Stimulated activated CD8-positive, alpha-beta memory T cell treated with anti-CD3 and anti-CD28 coated beads, Interleukin-7, amount 100 ng/mL, for 4 hours (primary cell): ENCODE results near the gene NADSYN1.

ENCODE experiments used
- DNase-seq, 2 donors: peaks; one replicate each; pipeline ENCODE4 v3.0.0-alpha.2; 2020; ENCODE audit warnings: low read depth in 2 of 2

The NADSYN1 gene

DNA sequence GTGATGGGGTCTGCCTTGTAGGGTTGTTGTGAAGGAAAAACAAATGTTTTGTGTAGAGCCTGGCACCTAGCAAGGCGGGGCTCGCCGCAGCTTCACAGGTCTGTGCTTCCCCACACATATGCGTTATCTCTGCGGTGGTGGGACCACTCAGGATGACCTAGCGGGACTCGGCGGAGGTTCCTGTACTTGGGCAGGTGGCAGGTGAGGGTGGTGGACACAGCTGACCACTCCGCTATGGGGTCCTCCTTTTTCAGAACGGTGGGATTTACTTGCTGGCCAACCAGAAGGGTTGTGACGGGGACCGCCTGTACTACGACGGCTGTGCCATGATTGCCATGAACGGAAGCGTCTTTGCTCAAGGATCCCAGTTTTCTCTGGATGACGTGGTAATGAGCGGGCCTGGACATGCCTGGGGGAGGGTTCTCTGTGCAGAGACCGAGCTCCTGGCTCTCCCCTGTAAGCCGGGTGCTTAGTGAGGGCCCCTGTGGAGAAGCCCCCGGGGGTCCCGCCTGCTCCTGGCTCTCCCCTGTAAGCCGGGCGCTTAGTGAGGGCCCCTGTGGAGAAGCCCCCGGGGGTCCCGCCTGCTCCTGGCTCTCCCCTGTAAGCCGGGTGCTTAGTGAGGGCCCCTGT, 21.3 kb downstream of the NADSYN1 start:
- no peak for DNase-seq

DNA sequence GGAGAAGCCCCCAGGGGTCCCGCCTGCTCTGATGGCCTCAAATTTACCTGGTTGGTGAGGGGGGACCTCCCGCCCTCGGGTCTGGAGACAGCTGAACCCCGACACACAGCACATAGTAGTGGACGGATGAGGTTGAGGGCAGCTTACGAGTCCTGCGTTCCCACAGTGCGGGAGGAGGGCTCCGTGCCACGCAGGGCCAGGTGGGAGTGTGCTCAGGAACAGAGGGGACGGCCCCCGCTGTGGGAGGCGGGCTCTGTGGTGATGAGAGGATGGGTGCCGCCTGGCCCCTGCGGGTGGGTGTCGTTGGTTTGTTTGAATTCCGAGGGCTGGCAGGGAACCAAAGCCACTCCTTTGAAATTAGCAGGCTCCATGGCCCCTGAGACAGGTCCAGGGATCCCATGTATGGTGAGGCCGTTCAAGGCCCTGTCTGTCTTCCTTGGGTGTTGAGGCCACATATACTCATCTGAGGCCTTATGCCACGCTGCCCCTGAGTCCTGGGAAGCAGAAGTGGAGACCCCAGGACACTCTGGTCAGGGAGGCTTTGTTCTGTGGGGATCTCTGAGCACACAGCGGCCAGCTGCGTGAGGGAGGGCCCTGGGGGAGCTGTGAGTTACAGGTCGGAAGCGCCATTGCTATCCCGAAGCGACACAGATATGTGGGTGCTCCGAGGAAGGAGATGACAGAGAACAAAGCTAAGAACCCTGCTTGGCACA, 21.9 kb downstream of the NADSYN1 start:
- DNase-seq = no peak

DNA sequence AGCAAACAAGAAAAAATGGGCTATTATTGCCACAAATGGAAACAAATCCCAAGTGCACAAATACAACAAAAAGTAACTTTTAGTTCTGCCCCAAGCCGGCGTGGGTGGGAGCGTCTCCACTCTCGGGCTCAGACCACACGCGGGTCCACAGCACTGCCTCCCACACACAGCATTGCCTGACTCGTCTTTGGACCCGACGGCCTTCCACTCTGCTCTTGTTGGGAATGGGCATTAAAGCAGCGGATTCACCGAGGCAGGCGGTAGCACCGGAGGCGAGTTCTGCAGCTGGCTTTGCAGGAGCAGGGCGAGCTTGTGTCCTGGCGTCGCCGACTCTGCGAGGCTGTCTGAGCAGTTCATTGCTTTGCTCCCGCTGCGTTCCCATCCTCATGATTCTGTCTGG, 23.0 kb downstream of the NADSYN1 start:
- no peak for DNase-seq

DNA sequence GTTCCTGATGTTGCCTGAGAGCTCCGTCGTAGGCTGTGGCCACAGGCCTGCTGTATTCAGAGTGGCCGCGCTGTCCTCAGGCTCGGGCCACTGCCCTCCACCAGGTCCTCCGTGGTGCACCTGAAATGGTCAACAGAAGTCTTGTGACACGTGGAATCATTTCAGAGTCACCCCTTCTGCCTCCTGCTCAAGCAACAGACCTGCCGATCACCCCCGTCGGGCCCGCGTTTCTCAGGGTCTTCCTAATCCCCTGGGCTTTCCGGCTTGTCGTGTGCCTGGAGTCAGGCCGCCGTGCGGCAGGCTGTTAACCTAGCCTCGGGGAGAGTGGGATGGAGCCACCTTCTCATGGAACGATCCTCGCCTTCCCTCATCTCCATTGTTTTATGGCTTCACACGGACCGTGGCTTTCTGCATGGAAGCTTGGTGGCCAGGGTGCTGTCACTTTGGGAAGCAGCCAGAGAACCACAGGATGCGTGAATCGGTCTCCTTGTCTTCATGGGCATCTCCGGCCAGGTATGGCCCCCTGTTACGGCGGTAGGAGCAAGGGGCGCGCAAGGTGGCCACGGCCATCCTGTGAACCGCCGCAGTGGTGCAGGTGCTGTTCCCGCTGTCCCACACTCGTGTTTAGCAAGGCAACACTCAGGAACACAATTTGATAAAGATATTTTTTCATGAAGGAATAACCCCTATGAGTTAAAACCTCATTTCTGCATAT, 24.1 kb downstream of the NADSYN1 start:
- no peak for DNase-seq

DNA sequence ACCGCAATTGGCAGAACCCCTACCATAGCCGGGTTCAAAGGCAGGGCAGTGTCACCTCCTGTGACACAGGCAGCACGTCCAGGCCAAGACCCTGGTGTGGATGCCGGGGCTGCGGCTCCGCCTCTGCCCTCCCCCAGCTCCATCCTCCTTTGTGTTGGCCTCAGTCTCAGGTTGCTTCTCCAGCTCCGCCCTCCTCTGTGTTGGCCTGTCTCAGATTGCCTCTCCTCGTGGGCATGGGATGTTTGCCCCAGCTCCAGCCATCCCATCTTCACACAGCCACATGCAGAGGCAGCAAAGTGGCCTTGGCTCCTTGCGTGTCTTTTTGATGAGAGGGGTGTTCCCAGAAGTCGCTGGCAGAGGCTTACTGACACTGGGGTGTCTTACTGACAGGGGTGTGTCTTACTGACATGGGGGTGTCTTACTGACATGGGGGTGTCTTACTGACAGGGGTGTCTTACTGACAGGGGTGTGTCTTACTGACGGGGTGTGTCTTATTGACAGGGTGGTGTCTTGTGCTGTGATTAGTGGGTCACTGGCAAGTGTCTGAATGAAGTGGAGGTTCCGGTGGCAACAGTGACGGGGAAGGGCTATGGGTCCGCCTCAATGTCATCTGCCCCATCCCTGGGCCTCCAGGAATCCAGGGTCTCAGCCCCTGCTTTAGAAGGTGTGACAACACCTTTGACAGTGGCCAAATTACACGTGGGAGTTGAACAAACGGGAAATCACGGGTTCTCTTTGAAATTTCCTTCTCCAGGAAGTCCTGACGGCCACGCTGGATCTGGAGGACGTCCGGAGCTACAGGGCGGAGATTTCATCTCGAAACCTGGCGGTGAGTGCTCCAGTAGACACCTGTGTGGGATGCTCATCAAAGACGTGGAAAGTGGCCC, 24.9 kb downstream of the NADSYN1 start:
- DNase-seq = no peak

DNA sequence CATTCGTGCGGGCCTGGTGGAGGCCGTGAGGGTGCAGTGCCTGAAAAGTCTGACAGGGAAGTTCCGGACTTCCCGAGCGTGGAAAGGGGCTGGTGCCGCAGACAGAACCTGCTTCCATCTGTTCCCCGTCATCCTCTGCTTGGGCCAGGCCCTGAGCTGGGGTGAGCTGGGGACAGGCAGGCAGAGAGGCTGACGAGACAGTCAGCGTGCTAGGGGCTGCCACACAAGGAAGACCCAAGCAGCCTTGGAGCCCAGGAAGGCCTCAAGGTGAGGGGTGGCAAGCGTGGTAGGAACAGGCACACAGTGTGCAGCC, 25.5 kb downstream of the NADSYN1 start:
- DNase-seq = no peak

DNA sequence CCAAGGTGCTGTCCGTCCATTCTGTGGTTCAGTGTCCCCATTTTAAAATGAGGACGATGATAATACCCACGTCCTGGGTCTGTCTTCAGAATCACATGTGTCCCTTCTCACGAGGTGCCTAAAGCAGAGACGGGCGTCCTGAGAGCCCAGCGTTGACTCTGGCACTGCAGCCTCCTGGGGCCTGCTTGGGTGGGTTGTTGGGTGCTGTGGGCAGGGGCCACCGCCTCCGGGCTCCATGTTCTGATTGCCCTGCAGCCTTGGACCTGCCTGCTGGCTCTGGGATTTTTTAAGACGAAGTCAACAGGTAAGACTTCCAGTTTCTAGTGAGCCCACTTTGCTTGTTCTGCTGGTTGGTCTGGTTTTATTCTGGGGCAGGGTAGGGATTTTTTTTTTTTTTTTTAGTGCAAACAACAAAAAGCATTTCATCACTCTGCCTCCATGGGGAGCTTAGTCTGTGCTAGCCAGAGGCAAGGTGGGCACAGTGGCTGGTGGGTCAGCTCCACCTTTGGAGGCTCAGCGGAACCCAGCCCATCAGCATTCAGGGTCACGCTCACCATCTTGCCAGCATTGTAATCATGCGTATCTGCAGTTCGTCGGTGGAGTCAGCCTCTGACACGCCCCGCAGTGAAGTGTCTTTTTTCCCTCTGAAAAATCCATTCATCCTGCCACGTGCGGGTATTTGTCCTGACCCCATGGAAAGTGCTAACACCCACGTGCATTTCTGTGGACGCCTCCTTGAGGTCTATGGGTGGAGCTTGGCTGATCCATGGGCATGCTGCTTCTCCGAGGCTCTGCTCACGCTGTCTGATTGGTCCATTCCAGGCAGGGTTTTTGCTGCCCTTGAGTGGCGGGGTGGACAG, 28.3 kb downstream of the NADSYN1 start:
- no peak for DNase-seq

DNA sequence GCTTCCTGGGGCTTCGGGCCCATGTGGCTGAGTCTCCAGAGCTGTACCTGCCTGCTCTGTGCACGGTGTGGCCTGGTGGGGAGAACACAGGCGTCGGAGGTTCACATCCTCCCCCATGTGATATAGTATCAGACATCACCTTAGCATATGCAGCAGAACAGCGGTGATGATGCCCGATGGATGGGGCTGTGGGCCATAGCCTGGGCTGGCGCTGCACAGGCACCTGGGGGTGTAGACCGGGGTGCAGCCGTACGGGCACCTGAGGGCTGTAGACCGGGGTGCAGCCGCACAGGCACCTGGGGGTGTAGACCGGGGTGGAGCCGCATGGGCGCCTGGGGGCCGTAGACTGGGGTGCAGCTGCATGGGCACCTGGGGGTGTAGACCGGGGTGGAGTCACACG, 29.2 kb downstream of the NADSYN1 start:
- DNase-seq = no peak

DNA sequence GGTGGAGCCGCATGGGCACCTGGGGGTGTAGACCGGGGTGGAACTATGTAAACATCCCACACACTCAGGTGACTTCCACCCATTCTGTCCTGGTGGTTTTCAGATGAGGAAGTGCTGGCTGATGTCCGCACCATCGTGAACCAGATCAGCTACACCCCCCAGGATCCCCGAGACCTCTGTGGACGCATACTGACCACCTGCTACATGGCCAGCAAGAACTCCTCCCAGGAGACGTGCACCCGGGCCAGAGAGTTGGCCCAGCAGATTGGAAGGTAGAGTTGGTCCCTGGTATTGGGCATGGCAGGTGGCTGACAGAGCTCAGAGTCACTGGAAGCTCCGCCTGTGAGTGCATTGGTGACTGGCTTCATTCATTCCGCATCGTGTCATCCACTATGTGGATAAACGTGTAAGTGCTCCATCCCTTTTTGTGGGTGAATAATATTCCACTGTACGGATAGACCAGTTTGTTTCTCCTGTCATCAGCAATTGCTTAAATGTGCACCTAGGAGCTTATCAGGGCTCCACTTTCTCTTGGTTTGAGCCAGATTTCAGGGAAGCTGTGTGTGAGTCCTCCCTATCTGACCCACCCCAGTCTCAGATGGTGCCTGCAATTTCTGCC, 29.9 kb downstream of the NADSYN1 start:
- no peak for DNase-seq

DNA sequence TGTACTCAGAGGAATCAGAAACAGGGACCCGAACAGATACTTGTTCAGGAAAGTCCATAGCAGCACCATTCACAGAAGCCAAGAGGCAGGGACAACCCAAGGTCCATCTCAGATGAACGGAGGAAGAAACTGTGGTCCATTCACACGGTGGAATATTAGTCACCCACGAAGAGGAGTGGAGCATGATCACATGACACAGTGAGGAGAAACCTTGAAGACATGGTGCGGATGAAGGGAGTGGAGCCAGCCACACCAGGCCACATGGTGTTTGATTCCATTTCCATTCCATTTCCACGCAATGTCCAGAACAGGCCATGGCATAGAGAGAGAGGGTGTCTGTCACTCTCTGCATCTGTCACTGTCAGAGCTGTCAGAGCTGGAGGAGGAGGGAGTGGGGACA, 30.7 kb downstream of the NADSYN1 start:
- no peak for DNase-seq

DNA sequence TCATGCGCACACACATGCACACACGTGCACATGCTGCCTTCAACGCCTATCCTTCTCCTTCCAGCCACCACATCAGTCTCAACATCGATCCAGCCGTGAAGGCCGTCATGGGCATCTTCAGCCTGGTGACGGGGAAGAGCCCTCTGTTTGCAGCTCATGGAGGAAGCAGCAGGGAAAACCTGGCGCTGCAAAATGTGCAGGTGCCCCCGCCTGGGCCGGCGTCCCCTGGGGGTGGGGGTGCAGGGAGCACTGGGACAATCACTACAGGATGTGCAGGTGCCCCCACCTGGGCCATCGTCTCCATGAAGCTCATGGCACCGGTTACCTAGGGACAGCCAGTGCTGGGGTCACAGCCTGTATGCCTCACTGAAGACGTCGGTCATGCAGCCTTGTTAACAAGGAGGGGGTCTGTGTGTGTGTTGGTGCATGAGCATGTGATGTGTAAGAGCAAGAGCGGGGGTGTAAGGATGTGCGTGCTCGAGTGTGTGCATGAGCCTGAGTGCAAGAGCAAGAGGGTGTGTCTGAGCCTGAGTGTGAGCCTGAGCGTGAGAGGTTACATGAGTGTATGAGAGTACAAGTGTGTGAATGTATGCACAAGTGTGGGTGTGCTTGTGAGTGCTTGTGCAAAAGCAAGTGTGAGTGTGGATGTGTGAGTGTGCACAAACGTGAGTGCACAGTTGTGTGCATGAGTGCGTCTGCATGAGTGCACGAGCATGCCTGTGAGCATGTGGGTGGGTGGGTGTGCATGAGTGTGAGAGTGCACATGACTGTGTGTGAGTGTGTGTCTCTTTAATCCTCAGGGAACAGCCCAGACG, 31.5 kb downstream of the NADSYN1 start:
- no peak for DNase-seq

DNA sequence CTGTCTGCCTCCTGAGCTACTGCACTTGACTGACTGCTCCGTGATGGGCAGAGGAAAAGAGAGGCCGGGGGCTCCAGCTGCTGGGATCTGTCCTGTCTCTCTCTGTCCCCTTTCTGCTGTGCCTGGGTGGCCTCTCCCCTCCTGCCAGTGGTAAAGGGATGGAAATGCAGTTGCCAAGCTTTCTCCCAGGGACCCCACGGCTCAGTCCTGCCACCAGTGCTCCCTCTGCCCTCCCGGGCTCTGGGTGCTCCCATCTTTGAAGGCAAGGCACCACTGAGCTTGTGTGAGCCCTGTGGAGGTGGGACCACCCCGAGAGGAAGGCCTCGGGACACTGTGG, 32.0 kb downstream of the NADSYN1 start:
- no peak for DNase-seq

DNA sequence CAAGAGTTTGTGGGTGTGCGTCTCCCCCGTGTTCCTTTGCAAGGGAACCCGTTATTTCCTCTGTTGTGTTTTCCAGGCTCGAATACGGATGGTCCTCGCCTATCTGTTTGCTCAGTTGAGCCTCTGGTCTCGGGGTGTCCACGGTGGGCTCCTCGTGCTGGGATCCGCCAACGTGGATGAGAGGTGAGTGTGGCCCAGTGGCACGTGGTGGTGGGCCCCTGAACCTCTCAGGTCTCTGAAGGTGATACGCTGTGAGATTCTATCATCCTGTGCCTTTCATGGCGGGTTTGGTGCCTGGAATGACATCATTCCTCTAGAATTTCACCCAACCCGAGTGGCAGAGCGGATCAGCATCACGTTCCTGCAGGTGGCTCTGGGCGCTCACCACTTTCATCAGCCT, 32.5 kb downstream of the NADSYN1 start:
- no peak for DNase-seq

DNA sequence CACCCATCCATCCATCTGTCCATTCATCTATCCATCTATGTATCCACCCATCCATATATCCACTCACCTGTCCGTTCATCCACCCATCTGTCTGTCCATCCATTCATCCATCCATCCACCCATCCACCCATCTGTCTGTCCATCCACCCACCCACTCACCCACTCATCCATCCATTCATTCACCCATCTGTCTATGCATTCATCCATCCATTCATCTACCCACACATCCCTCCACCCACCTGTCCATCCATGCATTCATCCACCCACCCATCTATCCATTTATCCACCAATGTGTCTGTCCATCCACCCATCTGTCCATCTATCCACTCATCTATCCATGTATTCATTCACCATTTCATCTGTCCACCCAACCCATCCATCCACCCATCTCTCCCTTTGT, 33.3 kb downstream of the NADSYN1 start:
- DNase-seq = no peak

DNA sequence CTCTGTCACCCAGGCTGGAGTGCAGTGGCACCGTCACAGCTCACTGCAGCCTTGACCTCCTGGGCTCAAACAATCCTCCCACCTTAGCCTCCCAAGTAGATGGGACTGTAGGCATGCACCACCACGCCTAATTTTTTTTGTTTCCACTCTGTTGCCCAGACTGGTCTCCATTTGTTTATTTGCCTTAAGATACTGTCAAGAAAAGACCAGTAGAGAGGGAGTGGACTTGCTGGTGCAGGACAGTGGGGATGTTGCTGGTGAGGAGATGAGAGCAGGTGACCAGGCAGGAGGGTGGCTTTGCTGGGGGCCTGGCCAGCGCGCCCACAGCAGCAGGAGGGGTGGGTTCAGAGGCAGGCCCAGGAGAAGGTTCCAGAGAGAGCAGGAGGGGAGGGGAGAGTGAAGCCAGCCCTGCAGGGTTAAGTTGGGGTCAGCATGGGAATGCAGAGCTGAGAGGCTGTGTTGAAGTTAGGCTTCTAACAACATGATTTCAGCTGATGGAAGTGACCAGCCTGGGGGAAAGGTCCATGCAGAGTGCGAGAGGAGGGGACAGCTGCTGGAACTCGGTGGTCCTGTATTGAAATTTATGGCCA, 35.8 kb downstream of the NADSYN1 start:
- DNase-seq = no peak

DNA sequence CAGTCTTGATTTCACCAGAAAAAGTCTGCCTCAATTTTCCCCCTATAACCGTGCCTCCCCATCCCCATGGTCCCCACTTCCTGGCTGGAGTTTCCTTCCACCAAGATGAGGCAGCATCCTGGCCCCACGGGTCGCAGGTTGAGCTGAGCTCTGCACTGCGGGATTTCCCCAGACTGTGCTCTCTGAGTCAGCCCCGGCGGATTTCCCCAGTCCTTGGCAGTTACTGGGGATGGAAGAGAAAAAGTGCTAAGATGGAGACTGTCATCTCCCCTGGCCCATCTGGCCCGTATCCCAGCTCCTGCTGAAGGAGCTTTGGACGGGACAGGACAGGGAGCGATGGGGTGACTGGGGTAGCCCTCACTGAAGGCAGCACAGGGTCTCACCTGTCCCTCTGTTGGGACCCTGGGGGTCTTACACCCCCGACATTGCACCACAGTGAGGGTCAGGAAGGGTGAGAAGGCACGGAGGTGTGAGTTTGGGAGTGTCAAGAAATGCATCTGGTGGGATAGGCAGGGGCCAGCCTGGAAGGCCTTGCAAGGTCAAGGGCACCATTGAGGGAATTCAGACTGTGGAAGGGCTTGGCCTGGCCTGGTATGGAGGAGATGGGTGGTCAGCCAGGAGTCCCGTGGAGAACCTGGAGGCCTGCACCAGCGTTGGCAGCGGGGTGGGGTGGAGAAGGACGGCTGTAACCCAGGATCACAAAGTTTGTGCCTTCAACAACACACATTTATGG, 36.5 kb downstream of the NADSYN1 start:
- peak in 1 of 2 donors; percentile 7 for DNase-seq

DNA sequence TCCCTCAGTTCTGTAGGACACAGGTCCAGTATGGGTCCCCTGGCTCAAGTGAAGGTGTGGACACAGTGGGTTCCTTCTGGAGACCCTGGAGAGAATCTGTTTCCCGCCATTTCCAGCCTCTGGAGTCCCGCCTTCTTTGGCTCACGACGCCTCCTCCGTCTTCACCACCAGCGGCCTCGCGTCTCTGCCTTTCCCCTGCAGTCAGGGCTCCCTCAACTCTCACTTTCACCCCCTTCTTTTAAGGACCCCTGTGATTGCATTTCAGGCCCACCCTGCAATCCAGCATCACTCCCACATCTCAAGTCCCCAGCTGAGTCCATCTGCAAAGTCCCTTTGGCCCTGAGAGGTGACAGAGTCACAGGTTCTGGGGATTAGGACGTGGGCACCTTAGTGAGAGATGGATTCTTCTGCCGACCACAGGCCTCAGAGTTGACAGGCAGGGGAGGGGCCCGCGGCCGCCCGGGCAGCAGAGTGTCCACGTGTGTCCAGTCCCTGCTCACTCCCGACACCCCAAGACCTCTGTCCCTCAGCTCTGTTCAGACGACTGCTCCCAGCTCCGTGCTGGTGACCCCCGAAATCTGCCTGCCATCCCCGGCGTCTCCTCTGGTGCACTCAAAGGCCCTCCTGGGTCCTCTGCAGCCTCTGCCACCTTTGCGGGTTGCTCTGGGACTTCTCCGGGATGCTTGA, 37.2 kb downstream of the NADSYN1 start:
- DNase-seq = no peak

DNA sequence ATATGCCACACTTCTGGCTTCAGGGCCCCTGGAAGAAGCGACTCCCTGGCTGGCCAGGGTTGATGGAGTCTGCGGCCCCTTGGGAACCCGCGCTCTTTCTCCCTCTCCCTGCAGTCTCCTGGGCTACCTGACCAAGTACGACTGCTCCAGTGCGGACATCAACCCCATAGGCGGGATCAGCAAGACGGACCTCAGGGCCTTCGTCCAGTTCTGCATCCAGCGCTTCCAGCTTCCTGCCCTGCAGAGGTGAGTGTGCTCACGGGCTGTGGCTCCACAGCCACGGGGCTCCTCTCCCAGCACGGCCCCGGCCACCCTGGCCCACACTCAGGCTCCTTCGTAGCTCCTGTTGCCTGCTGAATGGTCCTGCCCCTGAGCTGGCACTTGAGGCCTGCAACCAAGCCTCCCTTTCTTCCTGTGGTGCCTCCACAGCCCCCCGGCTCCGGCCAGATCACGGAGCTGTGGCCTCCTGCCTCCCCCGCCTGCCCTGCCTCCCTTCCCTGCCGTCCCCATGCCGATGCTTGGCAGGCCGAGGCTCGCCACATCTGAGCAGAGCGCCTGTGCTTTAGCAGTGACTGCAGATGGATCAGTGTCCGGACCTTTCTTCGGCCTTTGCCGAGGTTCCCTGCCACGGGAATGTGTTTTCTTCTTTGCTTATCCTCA, 37.9 kb downstream of the NADSYN1 start:
- DNase-seq = no peak
